Measurements from ENCODE around the gene NRIP1.
"Not testable (repeated sequence)": the region's sequence is repeated elsewhere in the genome, so short reads cannot be mapped to it uniquely, and the experiment has no call there.

Gene NRIP1

DNA sequence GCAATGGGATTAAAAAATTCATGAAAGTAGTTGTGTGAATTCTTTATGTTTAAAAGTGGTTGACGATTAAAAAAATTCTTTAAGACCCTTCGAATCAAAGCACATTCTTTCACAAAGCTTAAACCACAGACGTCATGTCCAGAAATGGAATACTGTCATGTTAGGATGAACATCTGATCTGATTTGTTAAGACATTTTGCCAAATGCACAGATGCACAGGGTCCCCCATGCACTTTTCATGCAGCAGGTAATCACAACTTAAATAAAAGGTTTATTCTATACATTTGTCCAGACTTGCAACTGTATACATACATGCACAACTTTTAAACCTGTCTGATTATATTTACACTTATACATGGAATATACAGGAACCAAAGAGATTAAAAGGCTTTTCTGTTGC lies 103.3 kb downstream of the NRIP1 start:
- Mint-ChIP-seq H3K27ac (no peak overlapping the region), H3K4me1 (peaks cover 6% of the 10 kb centered on the region), H3K9me3 (no peaks in the 10 kb centered on the region), H3K27me3 (no peaks in the 10 kb centered on the region), H3K4me3 (no peak overlapping the region)
- ATAC-seq (no peak), DNase-seq (no peak)

DNA sequence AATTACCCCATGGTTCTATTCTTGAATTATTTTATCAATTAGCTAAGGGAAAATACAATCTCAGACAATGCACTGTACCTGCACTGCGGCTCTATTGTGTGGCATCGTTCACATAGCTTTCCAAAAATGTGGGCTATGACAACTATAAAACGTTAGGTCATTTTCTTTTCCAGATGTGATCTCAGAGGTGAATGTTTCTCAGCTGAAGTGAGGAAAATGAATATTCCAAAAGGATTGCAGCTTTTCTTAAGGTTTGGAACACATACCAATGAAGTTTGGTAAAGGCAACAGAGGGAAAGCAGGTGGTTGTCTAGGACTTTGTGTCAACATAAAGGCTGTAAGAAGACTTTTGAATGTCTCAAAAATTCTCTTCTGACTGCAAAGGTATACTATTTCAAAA lies 105.5 kb downstream of the NRIP1 start:
- DNase-seq (no peak), ATAC-seq (no peak)
- H3K27ac Mint-ChIP-seq, result peak overlapping the region in 1 of 2 donors; percentile 43
- H3K27me3 Mint-ChIP-seq, result no peaks in the 10 kb centered on the region
- H3K4me3 Mint-ChIP-seq, result no peak overlapping the region
- H3K9me3 Mint-ChIP-seq, result no peaks in the 10 kb centered on the region
- H3K4me1 Mint-ChIP-seq, result no peaks in the 10 kb centered on the region

DNA sequence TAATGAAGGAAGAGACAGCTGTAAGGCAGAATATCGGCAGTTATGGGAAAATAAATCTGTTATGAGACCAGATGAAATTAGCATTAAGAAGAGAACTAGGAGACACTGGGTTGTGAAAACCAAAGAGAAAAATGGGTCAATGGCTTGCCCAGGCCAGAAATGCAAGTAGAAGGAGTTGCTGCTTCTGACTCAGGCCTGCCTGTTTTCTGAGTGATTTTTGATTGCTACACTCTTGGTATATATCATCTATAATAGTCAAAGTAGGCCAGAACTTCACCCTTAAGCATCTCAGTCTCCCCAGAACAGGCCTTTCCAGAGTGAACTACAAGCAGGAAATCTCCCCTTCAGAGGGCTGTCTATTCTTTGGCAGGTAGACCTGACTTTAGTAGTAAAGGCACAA lies 107.0 kb downstream of the NRIP1 start:
- Mint-ChIP-seq H3K4me3 (no peak overlapping the region), H3K4me1 (no peaks in the 10 kb centered on the region), H3K27ac (no peak overlapping the region), H3K27me3 (no peaks in the 10 kb centered on the region), H3K9me3 (no peaks in the 10 kb centered on the region)
- DNase-seq (no peak), ATAC-seq (no peak)

DNA sequence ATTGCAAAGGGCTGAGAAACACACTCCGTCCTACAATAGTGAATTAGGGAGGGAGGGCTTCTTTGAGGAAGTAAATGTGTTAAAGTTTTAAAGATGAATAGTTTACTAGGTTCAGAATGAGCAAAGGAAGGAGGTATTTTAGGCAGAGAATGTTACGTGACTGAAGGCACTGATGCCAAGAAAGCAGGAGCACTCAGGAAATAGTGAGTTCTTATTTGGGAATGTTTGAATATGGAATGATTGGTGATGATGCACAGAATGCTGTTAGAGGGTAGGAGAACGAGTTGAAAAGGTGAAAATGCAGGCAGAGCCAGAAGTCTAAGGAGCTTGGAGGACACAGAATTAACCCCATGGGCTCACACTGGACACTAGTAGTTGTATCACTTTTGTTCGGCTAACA lies 108.0 kb downstream of the NRIP1 start:
- no peak for ATAC-seq
- Mint-ChIP-seq H3K4me3 (no peak overlapping the region), H3K9me3 (peaks cover 0 to 3% of the 10 kb centered on the region in 2 donors), H3K27ac (no peak overlapping the region), H3K4me1 (no peaks in the 10 kb centered on the region), H3K27me3 (no peaks in the 10 kb centered on the region)
- no peak for DNase-seq

DNA sequence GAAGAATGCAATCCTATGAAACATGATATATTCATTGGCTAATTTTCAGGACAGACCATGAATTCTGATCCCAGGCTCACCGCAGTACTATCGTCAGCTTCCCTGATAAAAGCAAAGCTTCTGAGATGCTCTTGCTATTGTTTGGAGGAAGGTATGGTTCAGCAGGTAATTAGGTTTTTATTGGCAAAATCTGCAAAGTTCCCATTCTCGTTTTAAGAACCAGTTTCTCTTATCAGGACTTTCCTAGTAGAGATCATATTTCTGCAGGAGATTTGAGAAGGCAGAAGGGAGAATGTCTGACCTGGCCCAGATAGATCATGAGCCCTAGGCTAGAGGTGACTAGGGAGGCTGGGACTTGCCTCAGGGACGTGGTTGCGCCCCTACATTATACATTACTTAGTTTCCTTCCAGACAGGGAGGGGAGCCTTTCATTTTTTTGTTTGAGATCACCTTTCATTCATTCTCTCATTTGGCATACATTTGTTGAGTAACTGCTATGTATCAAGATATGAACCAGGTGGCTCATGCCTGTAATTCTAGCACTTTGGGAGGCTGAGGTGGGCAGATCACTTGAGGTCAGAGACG lies 108.8 kb downstream of the NRIP1 start:
- H3K4me1 Mint-ChIP-seq, result no peaks in the 10 kb centered on the region
- no peak for ATAC-seq

DNA sequence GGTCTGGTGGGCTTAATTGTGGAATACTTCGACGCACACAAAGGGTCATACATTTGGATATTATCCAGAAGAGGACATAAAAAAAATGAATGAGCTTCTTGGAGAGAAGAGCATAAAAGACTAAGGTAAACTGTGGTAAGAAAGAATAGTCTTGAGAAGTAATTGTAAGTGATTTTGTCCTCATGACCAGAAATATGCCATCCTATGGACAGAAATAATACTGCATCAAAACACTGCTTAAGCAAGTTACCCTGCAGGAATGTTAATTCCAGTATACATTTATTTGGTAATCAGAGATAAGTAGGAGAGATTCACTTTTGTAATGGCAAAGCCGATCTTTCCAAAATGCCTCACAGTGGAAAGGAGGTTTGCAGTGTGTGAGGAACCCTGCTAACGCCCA lies 111.9 kb downstream of the NRIP1 start:
- no peak overlapping the region for H3K4me3 Mint-ChIP-seq
- H3K27ac Mint-ChIP-seq, result no peak overlapping the region
- DNase-seq, result no peak
- no peak for ATAC-seq
- no peaks in the 10 kb centered on the region for H3K27me3 Mint-ChIP-seq
- H3K9me3 Mint-ChIP-seq, result peaks cover 8% of the 10 kb centered on the region in 2 donors
- H3K4me1 Mint-ChIP-seq, result no peaks in the 10 kb centered on the region

More for the DNA sequence above, 108.8 kb downstream of the NRIP1 start:
- Mint-ChIP-seq H3K9me3 (peaks cover 0 to 3% of the 10 kb centered on the region in 2 donors), H3K4me3 (no peak overlapping the region), H3K27me3 (no peaks in the 10 kb centered on the region), H3K27ac (no peak overlapping the region)
- DNase-seq, result no peak

DNA sequence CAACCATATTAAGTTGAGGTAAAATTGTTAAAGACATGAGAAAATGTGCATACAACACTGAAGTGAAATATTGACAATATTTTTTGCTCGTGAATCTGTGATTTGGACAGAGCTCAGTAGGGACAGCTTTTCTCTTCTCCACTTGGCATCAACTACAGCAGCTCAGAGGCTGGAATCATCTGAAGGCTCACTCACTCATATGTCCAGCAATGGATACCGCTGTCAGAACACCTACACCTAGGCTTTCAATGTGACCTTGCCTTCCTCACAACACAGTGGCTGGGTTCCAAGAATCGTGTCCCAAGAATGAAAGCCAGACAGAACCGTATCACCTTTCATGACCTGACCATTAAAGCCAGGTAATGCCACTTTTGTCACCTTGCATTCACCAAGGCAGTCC lies 115.2 kb downstream of the NRIP1 start:
- ATAC-seq, result no peak
- no peak for DNase-seq
- Mint-ChIP-seq H3K4me1 (no peaks in the 10 kb centered on the region), H3K27me3 (no peaks in the 10 kb centered on the region), H3K4me3 (no peak overlapping the region), H3K27ac (no peak overlapping the region), H3K9me3 (peaks cover 8% of the 10 kb centered on the region in 2 donors)

DNA sequence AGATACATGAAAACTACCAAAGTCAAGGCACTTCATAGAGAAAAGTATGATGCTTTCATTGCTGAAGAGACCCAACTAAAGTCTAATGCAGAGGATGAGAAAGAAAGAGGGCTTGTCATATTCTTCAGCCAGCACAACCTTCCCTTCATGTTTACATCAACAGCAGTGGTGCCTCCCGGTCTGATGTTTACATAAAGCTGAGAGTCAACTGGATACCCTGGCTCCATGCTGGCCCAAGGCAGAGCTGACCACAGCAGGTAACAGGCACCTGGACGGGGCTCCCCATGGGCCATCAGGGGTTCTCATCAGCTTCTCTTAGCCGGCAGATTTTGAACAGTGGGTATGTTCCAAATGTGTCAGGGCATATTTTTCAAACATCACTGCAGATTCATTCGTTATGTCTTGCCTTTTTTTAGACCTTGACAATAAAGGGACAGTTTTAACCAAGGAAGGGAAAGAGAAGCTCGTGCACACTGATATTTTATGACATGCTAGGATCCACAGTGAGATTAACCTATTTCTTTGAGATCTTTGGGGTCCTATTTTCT lies 117.1 kb downstream of the NRIP1 start:
- H3K27me3 Mint-ChIP-seq, result no peaks in the 10 kb centered on the region
- peaks cover 8% of the 10 kb centered on the region in 2 donors for H3K9me3 Mint-ChIP-seq
- no peaks in the 10 kb centered on the region for H3K4me1 Mint-ChIP-seq
- ATAC-seq (no peak), DNase-seq (no peak)
- no peak overlapping the region for H3K27ac Mint-ChIP-seq
- H3K4me3 Mint-ChIP-seq, result no peak overlapping the region

DNA sequence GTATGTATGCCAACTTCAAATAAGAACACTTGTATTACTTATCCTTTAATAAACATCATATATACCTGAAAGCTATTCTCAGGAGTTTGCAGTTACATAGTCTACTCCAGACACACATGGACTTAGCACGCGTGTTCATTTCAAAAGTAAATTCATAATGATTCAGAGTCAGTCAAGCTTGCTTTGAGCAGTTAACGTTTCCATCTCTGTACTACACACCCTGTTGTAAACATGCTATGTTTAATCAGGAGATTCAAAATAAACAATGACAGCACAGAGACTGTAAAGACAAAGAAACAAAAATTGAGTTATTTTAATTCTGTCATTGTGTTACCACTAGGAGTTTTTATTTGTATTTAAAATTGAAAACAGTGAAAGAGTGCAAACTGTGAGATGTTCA lies 119.6 kb downstream of the NRIP1 start:
- Mint-ChIP-seq H3K9me3 (peaks cover 5 to 8% of the 10 kb centered on the region in 2 donors), H3K27me3 (no peaks in the 10 kb centered on the region), H3K4me3 (no peak overlapping the region), H3K27ac (no peak overlapping the region), H3K4me1 (no peaks in the 10 kb centered on the region)
- DNase-seq (no peak), ATAC-seq (no peak)

DNA sequence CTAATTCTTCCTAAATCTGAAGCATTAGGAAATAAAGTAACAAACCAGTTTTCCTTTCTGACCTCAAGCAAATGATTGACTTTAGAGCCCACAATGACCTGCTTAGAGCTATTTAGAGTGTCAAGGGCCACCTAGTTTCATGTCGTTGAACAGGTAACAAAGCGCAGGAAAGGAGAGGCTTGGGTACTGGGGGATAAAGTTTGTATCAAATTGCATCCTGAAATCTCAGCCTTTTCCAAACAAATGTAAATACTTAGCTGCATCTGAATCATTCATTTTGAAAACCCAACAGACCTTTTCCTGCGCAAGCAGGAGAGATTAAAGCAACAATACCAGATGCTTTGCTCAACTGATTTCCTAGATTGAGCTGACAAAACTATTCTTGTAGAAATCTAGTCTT lies 121.2 kb downstream of the NRIP1 start:
- Mint-ChIP-seq H3K4me3 (no peak overlapping the region), H3K27ac (no peak overlapping the region), H3K27me3 (no peaks in the 10 kb centered on the region), H3K4me1 (no peaks in the 10 kb centered on the region), H3K9me3 (peaks cover 3 to 11% of the 10 kb centered on the region in 2 donors)
- no peak for ATAC-seq
- DNase-seq, result no peak

DNA sequence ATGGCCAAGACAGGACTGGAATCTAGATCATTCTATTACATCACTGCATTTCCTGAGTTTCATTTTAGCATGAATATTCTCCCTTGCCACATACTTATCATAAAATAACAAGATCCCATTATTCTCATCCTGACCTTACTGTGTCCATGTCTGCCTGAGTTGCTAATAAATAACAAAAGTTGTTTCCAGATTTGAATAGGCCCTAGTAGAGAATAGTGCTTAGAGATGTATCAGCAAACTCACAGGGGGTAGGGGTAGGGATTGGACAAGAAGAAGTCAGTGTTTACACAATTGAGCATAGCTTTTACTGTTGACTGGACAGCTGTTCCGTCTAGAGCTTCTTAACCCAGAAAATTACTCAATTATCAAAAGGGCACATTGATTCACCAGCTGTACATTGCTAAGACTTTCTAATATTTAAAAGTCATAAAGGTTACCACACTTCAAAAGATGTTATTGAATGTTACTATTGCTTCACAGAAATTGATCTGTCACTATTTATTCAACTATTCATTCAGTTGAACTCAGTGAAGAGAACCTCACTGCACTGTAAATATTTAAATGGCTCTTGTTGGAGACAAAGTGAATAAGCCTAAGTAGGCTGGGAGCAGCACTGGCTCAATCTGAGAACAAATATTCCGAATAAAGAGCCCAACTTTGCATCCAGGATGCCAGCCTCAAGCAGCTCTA lies 121.9 kb downstream of the NRIP1 start:
- no peaks in the 10 kb centered on the region for H3K4me1 Mint-ChIP-seq
- H3K9me3 Mint-ChIP-seq, result peaks cover 6 to 15% of the 10 kb centered on the region in 2 donors
- no peaks in the 10 kb centered on the region for H3K27me3 Mint-ChIP-seq
- DNase-seq (no peak), ATAC-seq (no peak)
- no peak overlapping the region for H3K4me3 Mint-ChIP-seq
- H3K27ac Mint-ChIP-seq, result no peak overlapping the region

DNA sequence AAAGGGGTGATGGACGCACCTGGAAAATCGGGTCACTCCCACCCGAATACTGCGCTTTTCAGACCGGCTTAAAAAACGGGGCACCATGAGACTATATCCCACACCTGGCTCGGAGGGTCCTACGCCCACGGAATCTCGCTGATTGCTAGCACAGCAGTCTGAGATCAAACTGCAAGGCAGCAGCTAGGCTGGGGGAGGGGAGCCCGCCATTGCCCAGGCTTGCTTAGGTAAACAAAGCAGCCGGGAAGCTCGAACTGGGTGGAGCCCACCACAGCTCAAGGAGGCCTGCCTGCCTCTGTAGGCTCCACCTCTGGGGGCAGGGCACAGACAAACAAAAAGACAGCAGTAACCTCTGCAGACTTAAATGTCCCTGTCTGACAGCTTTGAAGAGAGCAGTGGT lies 137.5 kb downstream of the NRIP1 start:
- H3K9me3 Mint-ChIP-seq, ATAC-seq, DNase-seq, H3K27ac Mint-ChIP-seq, H3K4me1 Mint-ChIP-seq, H3K4me3 Mint-ChIP-seq, H3K27me3 Mint-ChIP-seq: not testable (repeated sequence)

DNA sequence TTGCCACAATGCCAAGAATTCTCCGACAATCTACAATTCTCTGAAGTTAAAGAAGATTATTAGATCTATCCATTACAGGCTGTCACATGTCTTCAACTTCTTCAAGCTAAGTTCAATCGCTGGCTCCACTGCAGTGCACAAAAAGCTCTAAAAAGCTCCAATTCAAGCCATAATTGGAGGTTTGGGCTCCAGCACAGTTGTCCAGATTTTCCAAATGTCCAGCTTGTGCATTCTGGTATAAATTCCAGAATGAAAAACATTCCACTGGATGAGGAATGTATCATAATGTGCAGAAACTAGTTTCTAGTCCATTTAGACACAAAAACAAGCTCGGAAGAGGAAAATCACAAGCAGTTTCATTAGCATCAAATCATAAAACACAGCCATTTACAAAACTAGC lies 138.6 kb downstream of the NRIP1 start:
- DNase-seq, result no peak
- no peak for ATAC-seq
- no peaks in the 10 kb centered on the region for H3K4me1 Mint-ChIP-seq
- no peak overlapping the region for H3K4me3 Mint-ChIP-seq
- no peaks in the 10 kb centered on the region for H3K9me3 Mint-ChIP-seq
- no peak overlapping the region for H3K27ac Mint-ChIP-seq
- no peaks in the 10 kb centered on the region for H3K27me3 Mint-ChIP-seq

DNA sequence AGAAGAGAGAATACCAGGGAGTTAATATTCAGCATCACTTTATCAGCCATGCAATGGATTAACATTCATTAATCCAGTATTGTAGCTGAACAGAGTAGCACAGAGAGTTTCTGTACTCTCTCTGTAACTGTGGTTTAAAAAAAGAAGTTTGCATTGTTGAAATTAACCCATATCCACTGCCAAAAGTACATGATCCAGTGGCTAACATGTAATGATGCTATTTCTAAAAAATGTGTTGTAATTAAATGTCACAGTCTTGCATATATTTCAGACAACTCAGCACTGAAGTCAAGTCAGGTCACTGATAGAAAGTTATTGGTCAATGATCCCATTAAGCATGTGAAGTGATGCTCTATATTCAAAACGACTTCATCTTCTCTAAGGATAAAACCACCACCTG lies 141.3 kb downstream of the NRIP1 start:
- Mint-ChIP-seq H3K27me3 (no peaks in the 10 kb centered on the region), H3K4me3 (no peak overlapping the region), H3K4me1 (no peaks in the 10 kb centered on the region), H3K9me3 (no peaks in the 10 kb centered on the region), H3K27ac (no peak overlapping the region)
- ATAC-seq (no peak), DNase-seq (no peak)

DNA sequence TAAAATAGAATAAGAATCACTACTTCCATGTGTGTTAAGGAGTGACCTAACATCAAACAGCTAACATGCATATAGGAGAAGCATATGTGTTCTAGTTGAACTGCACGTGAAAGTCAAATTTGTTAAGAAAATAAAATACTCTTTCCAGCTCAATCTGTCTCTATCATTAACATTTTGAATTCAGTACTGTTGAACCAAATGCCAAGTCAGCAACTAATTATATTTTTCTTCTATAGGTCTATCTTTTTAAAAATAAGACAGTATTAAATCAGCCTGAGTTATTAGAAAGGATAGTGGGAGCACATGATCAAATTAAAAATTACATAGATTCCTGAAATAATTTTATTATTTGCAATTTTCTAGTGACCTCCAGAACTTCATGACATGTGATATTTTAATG lies 141.8 kb downstream of the NRIP1 start:
- no peak overlapping the region for H3K27ac Mint-ChIP-seq
- no peak overlapping the region for H3K4me3 Mint-ChIP-seq
- DNase-seq, result no peak
- no peaks in the 10 kb centered on the region for H3K4me1 Mint-ChIP-seq
- H3K27me3 Mint-ChIP-seq, result no peaks in the 10 kb centered on the region
- ATAC-seq, result no peak
- no peaks in the 10 kb centered on the region for H3K9me3 Mint-ChIP-seq

DNA sequence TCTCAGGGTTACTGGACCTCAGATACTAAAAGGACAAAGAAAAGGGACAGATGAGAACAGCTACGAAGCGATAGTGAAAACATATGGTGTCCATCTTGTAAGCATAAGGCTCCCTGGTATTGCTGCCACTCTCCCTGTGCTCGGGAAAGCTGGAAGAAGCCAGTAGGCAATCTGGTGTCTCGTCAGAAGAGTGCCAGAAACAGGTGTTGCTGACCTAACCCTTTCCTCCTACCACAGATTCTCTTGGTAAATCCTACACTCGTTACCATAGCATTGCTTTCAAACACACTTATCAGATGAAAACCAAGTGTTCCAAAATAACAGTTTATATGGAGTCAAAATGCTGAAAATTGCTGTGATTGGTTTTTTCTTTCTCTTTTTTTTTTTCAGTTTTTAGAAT lies 146.3 kb downstream of the NRIP1 start:
- no peaks in the 10 kb centered on the region for H3K27me3 Mint-ChIP-seq
- H3K27ac Mint-ChIP-seq, result no peak overlapping the region
- H3K9me3 Mint-ChIP-seq, result no peaks in the 10 kb centered on the region
- DNase-seq, result no peak
- no peaks in the 10 kb centered on the region for H3K4me1 Mint-ChIP-seq
- H3K4me3 Mint-ChIP-seq, result no peak overlapping the region
- ATAC-seq, result no peak

DNA sequence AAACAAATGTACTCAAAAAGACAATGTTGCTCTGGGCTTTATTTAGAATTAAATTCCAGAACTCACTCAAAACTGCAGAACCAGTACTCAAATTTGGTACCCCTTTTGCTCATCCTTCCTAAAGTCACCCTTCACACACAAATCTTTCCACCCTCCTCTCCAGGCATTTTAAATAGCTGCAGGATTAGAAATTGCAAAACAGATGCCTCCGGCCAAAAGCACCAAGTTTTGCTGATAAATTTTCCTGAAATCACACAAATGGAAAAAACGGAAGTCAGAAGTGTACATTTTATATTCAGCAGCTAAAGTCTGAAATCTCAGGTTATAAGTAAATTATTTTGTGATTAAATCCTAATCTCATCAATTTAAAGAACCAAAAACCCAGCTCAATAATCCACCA lies 147.0 kb downstream of the NRIP1 start:
- Mint-ChIP-seq H3K9me3 (no peaks in the 10 kb centered on the region), H3K4me3 (no peak overlapping the region), H3K27ac (no peak overlapping the region), H3K4me1 (no peaks in the 10 kb centered on the region), H3K27me3 (no peaks in the 10 kb centered on the region)
- DNase-seq (no peak), ATAC-seq (no peak)

Measured in stimulated activated naive CD8-positive, alpha-beta T cell treated with anti-CD3 and anti-CD28 coated beads, Interleukin-15, amount 100 ng/mL, for 72 hours (primary cell).